HL-60 (cell line): ENCODE measurements around the gene FTCD.

Experiments used
- DNase-seq, 2 experiments: peaks; one replicate each; pipeline ENCODE4 v3.0.0-alpha.2; 2010 to 2020; ENCODE audit warnings: low read depth in 1 of 2, low spot score in 1 of 2
- H3K27ac ChIP-seq: fragments of 250-450 bp; sonication (Bioruptor Pico); replicated peaks from 2 replicates; pipeline ENCODE4 v1.5.1; 2020; ENCODE audit warnings: mild to moderate bottlenecking, moderate library complexity
- H3K27me3 ChIP-seq: fragments of 250-450 bp; sonication (Bioruptor Pico); 2 replicates; pipeline ENCODE4 v1.5.1; 2021; ENCODE audit warnings: mild to moderate bottlenecking, moderate library complexity; ENCODE audit not compliant: insufficient read depth, poor library complexity, severe bottlenecking
- H3K4me3 ChIP-seq: replicated peaks from 2 replicates; pipeline ENCODE4 v1.5.1; 2011; ENCODE audit warnings: mild to moderate bottlenecking, control low read depth, low read length; ENCODE audit not compliant: insufficient read depth
- CTCF ChIP-seq: IDR thresholded peaks from one replicate; pipeline ENCODE4 v1.5.1; 2011; ENCODE audit warnings: low read length, control low read depth, inconsistent platforms; ENCODE audit not compliant: insufficient read depth
- GABPA ChIP-seq: IDR thresholded peaks from 2 replicates; pipeline ENCODE4 v1.6.1; 2012; ENCODE audit warnings: low read depth
- POLR2AphosphoS5 ChIP-seq: IDR thresholded peaks from 2 replicates; pipeline ENCODE4 v1.6.1; 2012; ENCODE audit warnings: low read depth
- REST ChIP-seq: IDR thresholded peaks from 2 replicates; pipeline ENCODE4 v1.6.1; 2012; ENCODE audit warnings: low read depth; ENCODE audit not compliant: insufficient replicate concordance
- SPI1 ChIP-seq: IDR thresholded peaks from 2 replicates; pipeline ENCODE4 v1.6.1; 2012; ENCODE audit warnings: low read depth, mild to moderate bottlenecking, borderline replicate concordance

Gene FTCD

GRCh38 chr21:46120301-46121285, 34.8 kb downstream of the FTCD start:
- TF ChIP-seq POLR2AphosphoS5 (no peak), CTCF (no peak), GABPA (no peak), REST (no peak), SPI1 (no peak)
- Histone ChIP-seq H3K4me3 (no peak overlapping the region), H3K27me3 (no peaks in the 10 kb centered on the region), H3K27ac (no peak overlapping the region)
- DNase-seq, result no peak

- TF ChIP-seq POLR2AphosphoS5 (no peak), SPI1 (no peak), REST (no peak), GABPA (no peak)
These were observed 35.6 kb downstream of the FTCD start for GRCh38 chr21:46119637-46120271.

GRCh38 chr21:46119144-46119636, 36.2 kb downstream of the FTCD start:
- no peak overlapping the region for H3K27ac ChIP-seq
- no peak for TF ChIP-seq POLR2AphosphoS5
- TF ChIP-seq REST, result no peak
- TF ChIP-seq GABPA, result no peak
- no peak for TF ChIP-seq SPI1
- TF ChIP-seq CTCF, result no peak
- no peaks in the 10 kb centered on the region for H3K27me3 ChIP-seq
- no peak for DNase-seq
- H3K4me3 ChIP-seq, result no peak overlapping the region

More at GRCh38 chr21:46119637-46120271, 35.6 kb downstream of the FTCD start:
- DNase-seq, result no peak
- no peaks in the 10 kb centered on the region for H3K27me3 ChIP-seq
- no peak overlapping the region for H3K4me3 ChIP-seq
- no peak overlapping the region for H3K27ac ChIP-seq
